H4 (cell line): ENCODE results near the gene ACOT7. TPM values are rescaled to one million over a fixed set of nuclear protein-coding genes. Genes with fewer than 3 reads are reported as not detected.
"Not testable (repeated sequence)": the region's sequence is repeated elsewhere in the genome, so short reads cannot be mapped to it uniquely, and the experiment has no call there.

ENCODE experiments used
- DNase-seq: peaks from one replicate; pipeline ENCODE4 v3.0.0-alpha.2; 2015; ENCODE audit warnings: low spot score
- total RNA-seq: library from RNA; depleted of rRNA; stranded (reverse); fragments of >200 nt; shearing (Covaris generic); gene quantifications from 2 replicates; pipeline ENCODE4 v1.2.3, GENCODE V29; 2014

The ACOT7 gene
- total RNA-seq, 1 experiment from 2014 or later, result 50.6 TPM

GRCh38 chr1:6399294-6399693 is 5.7 kb upstream of the ACOT7 start:
- no peak for DNase-seq

GRCh38 chr1:6397844-6398441 is 4.4 kb upstream of the ACOT7 start:
- DNase-seq, result no peak

GRCh38 chr1:6396998-6397397 is 3.4 kb upstream of the ACOT7 start:
- DNase-seq, result no peak

GRCh38 chr1:6395781-6396244 is 2.2 kb upstream of the ACOT7 start:
- DNase-seq, result not testable (repeated sequence)

GRCh38 chr1:6395130-6395529 is 1.6 kb upstream of the ACOT7 start:
- DNase-seq, result not testable (repeated sequence)

GRCh38 chr1:6392809-6393399 is 663 bp downstream of the ACOT7 start:
- DNase-seq, result no peak

- DNase-seq, result no peak
Observed at GRCh38 chr1:6391951-6392808, 1.4 kb downstream of the ACOT7 start.

GRCh38 chr1:6389971-6390370 is 3.6 kb downstream of the ACOT7 start:
- DNase-seq, result no peak

- peak; percentile 71 for DNase-seq
Observed at GRCh38 chr1:6386371-6386949, 7.1 kb downstream of the ACOT7 start.

GRCh38 chr1:6385488-6386191 is 7.9 kb downstream of the ACOT7 start:
- peak; percentile 83 for DNase-seq

- no peak for DNase-seq
Observed at GRCh38 chr1:6384962-6385361, 8.6 kb downstream of the ACOT7 start.

- no peak for DNase-seq
Observed at GRCh38 chr1:6384135-6384534, 9.4 kb downstream of the ACOT7 start.

GRCh38 chr1:6380037-6380436 is 13.5 kb downstream of the ACOT7 start:
- no peak for DNase-seq

- no peak for DNase-seq
Observed at GRCh38 chr1:6378096-6378746, 15.3 kb downstream of the ACOT7 start.

GRCh38 chr1:6373961-6374720 is 19.4 kb downstream of the ACOT7 start:
- DNase-seq, result no peak

GRCh38 chr1:6372236-6372635 is 21.3 kb downstream of the ACOT7 start:
- not testable (repeated sequence) for DNase-seq

- DNase-seq, result no peak
Observed at GRCh38 chr1:6370006-6370405, 23.6 kb downstream of the ACOT7 start.

GRCh38 chr1:6367381-6368012 is 26.1 kb downstream of the ACOT7 start:
- no peak for DNase-seq

- DNase-seq, result no peak
Observed at GRCh38 chr1:6365047-6365446, 28.5 kb downstream of the ACOT7 start.
